Measurements from ENCODE around the gene SOD3. TPM values are rescaled to one million over a fixed set of nuclear protein-coding genes. Genes with fewer than 3 reads are reported as not detected.

Gene SOD3
- total and polyA plus RNA-seq, 4 donors: 2.6 to 8.1 (median 4.6) TPM

DNA sequence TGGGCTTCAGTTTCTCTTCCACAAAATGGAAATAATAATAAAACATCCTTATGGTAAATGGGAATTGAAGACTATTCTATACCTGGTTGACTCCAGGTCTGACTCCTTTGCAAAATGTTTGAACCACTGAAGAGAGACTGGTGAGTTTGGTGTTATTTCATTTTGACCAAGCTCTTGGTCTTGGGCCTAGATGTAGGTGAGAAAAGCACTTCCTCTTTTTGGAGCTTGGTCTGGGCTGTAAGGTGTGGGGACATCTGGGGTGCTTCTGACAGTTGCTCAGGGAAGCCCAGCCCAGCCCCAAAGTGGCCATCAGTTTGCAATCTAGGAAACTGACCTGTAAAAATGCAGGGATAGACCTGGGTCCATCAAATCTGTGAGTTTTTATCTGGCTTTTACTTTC lies 26.8 kb upstream of the SOD3 start (continued):
- TF ChIP-seq, protein P1, sequence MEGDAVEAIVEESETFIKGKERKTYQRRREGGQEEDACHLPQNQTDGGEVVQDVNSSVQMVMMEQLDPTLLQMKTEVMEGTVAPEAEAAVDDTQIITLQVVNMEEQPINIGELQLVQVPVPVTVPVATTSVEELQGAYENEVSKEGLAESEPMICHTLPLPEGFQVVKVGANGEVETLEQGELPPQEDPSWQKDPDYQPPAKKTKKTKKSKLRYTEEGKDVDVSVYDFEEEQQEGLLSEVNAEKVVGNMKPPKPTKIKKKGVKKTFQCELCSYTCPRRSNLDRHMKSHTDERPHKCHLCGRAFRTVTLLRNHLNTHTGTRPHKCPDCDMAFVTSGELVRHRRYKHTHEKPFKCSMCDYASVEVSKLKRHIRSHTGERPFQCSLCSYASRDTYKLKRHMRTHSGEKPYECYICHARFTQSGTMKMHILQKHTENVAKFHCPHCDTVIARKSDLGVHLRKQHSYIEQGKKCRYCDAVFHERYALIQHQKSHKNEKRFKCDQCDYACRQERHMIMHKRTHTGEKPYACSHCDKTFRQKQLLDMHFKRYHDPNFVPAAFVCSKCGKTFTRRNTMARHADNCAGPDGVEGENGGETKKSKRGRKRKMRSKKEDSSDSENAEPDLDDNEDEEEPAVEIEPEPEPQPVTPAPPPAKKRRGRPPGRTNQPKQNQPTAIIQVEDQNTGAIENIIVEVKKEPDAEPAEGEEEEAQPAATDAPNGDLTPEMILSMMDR (IDR thresholded peaks at IDR 0.05; ENCODE audit: low read depth, low read length, missing input control): no peak
- TF ChIP-seq, protein P2, sequence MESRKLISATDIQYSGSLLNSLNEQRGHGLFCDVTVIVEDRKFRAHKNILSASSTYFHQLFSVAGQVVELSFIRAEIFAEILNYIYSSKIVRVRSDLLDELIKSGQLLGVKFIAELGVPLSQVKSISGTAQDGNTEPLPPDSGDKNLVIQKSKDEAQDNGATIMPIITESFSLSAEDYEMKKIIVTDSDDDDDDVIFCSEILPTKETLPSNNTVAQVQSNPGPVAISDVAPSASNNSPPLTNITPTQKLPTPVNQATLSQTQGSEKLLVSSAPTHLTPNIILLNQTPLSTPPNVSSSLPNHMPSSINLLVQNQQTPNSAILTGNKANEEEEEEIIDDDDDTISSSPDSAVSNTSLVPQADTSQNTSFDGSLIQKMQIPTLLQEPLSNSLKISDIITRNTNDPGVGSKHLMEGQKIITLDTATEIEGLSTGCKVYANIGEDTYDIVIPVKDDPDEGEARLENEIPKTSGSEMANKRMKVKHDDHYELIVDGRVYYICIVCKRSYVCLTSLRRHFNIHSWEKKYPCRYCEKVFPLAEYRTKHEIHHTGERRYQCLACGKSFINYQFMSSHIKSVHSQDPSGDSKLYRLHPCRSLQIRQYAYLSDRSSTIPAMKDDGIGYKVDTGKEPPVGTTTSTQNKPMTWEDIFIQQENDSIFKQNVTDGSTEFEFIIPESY (IDR thresholded peaks at IDR 0.05): no peak
- TF ChIP-seq EGR1 (IDR thresholded peaks at IDR 0.05; ENCODE audit: low read depth in 2 of 2) (no peak), FOXA2 (IDR thresholded peaks at IDR 0.05) (no peak)

DNA sequence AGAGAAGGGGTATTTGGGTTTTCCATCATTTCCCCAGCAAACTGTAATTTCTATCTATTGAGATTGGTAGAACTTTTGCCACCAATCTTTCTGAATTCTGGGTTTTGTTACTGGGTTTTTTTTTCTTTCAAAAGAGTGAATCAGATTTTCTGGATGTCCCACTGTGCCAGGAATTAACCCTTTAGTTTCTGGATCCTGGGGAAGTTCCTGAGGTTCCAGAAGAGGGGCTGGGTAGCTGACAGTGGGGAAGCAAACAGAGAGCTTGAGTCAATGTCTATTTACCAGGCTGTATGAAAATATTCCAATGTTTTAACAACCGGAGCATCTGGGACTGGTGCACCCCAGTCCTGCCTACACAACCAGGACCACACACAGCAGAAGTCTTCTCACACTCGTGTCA lies 25.8 kb upstream of the SOD3 start:
- TF ChIP-seq FOXA1 (IDR thresholded peaks at IDR 0.05): no peak
- no peak for TF ChIP-seq EGR1 (IDR thresholded peaks at IDR 0.05; ENCODE audit: low read depth in 2 of 2)
- TF ChIP-seq, protein P3, sequence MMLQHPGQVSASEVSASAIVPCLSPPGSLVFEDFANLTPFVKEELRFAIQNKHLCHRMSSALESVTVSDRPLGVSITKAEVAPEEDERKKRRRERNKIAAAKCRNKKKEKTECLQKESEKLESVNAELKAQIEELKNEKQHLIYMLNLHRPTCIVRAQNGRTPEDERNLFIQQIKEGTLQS (IDR thresholded peaks at IDR 0.05): no peak
- TF ChIP-seq TAF1 (conservative IDR thresholded peaks at IDR 0.05): no peak
- TF ChIP-seq, protein P2 (IDR thresholded peaks at IDR 0.05): no peak
- DNase-seq (ENCODE audit: low spot score): no peak
- Histone ChIP-seq H3K9me3 (ENCODE audit: control insufficient read depth in 4 of 4, low read length in 3 of 4) (peaks cover 0 to 3% (median 0%) of the 10 kb centered on the region in 4 donors), H3K4me3 (ENCODE audit: low read depth in 1 of 3, low read length in 3 of 3) (no peak overlapping the region), H3K36me3 (ENCODE audit: control insufficient read depth in 4 of 4, insufficient read depth in 3 of 4, low read depth in 1 of 4, low read length in 3 of 4) (no peaks in the 10 kb centered on the region), H3K27me3 (ENCODE audit: control insufficient read depth in 4 of 4, insufficient read depth in 4 of 4, low read length in 3 of 4) (no peaks in the 10 kb centered on the region), H3K9ac (ENCODE audit: low read depth in 1 of 2, low read length in 2 of 2) (no peak overlapping the region), H3K27ac (ENCODE audit: low read depth in 1 of 2, low read length in 2 of 2) (no peak overlapping the region), H3K4me1 (ENCODE audit: control insufficient read depth in 4 of 4, insufficient read depth in 4 of 4, low read length in 3 of 4) (no peaks in the 10 kb centered on the region)
- 74% methylated on average over 2 of the region's 2 CpGs for WGBS

DNA sequence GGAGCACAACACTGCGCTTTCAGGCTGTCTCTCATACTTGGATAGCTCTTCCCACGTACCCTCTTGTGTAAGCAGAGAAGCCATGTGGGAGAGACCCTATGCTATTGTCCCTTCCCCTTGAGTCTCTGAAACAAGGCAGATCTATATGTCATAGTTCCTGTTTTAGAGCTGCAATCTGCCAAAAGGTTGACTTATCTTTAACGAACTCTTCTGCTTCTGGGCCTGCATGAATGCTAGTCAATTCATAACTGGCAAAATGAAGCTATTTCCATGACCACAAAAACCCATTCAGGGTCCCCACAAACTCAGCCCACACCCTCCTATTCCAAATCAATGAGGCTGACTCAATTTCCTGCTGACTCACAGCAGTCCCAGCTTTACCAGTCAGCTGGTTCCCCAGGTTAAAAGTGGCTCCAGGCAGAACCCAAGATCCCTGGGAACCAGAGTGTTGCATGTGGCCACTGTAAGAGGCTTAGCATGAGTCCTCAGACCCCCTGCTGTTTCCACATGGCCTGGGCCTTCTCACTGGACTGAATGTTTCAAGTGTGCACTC lies 25.3 kb upstream of the SOD3 start:
- 78% methylated on average over 3 of the region's 3 CpGs for WGBS

More for the DNA sequence above, 25.3 kb upstream of the SOD3 start:
- peaks cover 0 to 3% (median 0%) of the 10 kb centered on the region in 4 donors for H3K9me3 ChIP-seq (ENCODE audit: control insufficient read depth in 4 of 4, low read length in 3 of 4)
- H3K9ac ChIP-seq (ENCODE audit: low read depth in 1 of 2, low read length in 2 of 2): no peak overlapping the region
- H3K4me1 ChIP-seq (ENCODE audit: control insufficient read depth in 4 of 4, insufficient read depth in 4 of 4, low read length in 3 of 4): no peaks in the 10 kb centered on the region
- no peak for DNase-seq (ENCODE audit: low spot score)
- no peak overlapping the region for H3K27ac ChIP-seq (ENCODE audit: low read depth in 1 of 2, low read length in 2 of 2)
- no peaks in the 10 kb centered on the region for H3K36me3 ChIP-seq (ENCODE audit: control insufficient read depth in 4 of 4, insufficient read depth in 3 of 4, low read depth in 1 of 4, low read length in 3 of 4)
- no peak overlapping the region for H3K4me3 ChIP-seq (ENCODE audit: low read depth in 1 of 3, low read length in 3 of 3)
- TF ChIP-seq, protein P2 (IDR thresholded peaks at IDR 0.05): no peak
- no peak for TF ChIP-seq JUND (IDR thresholded peaks at IDR 0.05)
- TF ChIP-seq, protein P1 (IDR thresholded peaks at IDR 0.05; ENCODE audit: low read depth, low read length, missing input control): no peak
- TF ChIP-seq, protein P4, sequence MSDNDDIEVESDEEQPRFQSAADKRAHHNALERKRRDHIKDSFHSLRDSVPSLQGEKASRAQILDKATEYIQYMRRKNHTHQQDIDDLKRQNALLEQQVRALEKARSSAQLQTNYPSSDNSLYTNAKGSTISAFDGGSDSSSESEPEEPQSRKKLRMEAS (IDR thresholded peaks at IDR 0.05): no peak
- no peak for TF ChIP-seq RAD21 (IDR thresholded peaks at IDR 0.05)
- TF ChIP-seq RXRA (IDR thresholded peaks at IDR 0.05): no peak
- TF ChIP-seq FOXA1 (IDR thresholded peaks at IDR 0.05): no peak
- H3K27me3 ChIP-seq (ENCODE audit: control insufficient read depth in 4 of 4, insufficient read depth in 4 of 4, low read length in 3 of 4): no peaks in the 10 kb centered on the region
